PC-9 (cell line): Measurements from ENCODE around the gene AUP1. TPM values are rescaled to one million over a fixed set of nuclear protein-coding genes. Genes with fewer than 3 reads are reported as not detected.

Experiments
- BruUV-seq: library from RNA; stranded (reverse); fragments of 400-500 nt; replicated peaks from 2 replicates; lab custom pipeline; 2021; lab: Mats Ljungman, UMichigan
- CTCF ChIA-PET: fragments of 300-600 bp; sonication (Branson Sonifier 250); formaldehyde crosslinking; loops from one replicate; lab custom pipeline; 2022; ENCODE audit warnings: antibody characterized with exemption; lab: Charles Lee
- POLR2A ChIA-PET: fragments of 300-600 bp; sonication (Branson Sonifier 250); formaldehyde crosslinking; loops from one replicate; lab custom pipeline; 2022; ENCODE audit warnings: antibody characterized with exemption; ENCODE audit not compliant: unreplicated experiment; lab: Charles Lee
- DNase-seq, 2 experiments: peaks; one replicate each; pipeline versions ENCODE4 v3.0.0 to v3.0.0-alpha.2; 2015 to 2022; ENCODE audit warnings: mixed read lengths in 1 of 2
- H2AFZ ChIP-seq: fragments of 200-600 bp; sonication (generic); 2 replicates; pipeline ENCODE4 v1.8.1; 2017; ENCODE audit warnings: antibody characterized with exemption
- H3F3A ChIP-seq: fragments of 200-600 bp; sonication (generic); 2 replicates; pipeline ENCODE4 v1.8.1; 2017; ENCODE audit warnings: antibody characterized with exemption, mild to moderate bottlenecking, low read depth; ENCODE audit not compliant: insufficient read depth
- H3K27ac ChIP-seq: fragments of 200-600 bp; sonication (generic); 2 replicates; pipeline ENCODE4 v1.6.1; 2016; ENCODE audit warnings: mixed run types
- H3K27me3 ChIP-seq: fragments of 200-600 bp; sonication (generic); 2 replicates; pipeline ENCODE4 v1.6.1; 2016; ENCODE audit warnings: low read depth, mixed run types; ENCODE audit not compliant: insufficient read depth
- H3K36me3 ChIP-seq: fragments of 200-600 bp; sonication (generic); 2 replicates; pipeline ENCODE4 v1.6.1; 2016; ENCODE audit warnings: low read depth, mixed run types
- H3K4me1 ChIP-seq: fragments of 200-600 bp; sonication (generic); replicated peaks from 2 replicates; pipeline ENCODE4 v1.6.1; 2016; ENCODE audit warnings: mixed run types; ENCODE audit not compliant: insufficient read depth
- H3K4me2 ChIP-seq: fragments of 200-600 bp; sonication (generic); 2 replicates; pipeline ENCODE4 v1.6.1; 2017; ENCODE audit warnings: mixed run types
- H3K4me3 ChIP-seq: fragments of 200-600 bp; sonication (generic); 2 replicates; pipeline ENCODE4 v1.6.1; 2016; ENCODE audit warnings: mixed run types
- H3K79me2 ChIP-seq: fragments of 200-600 bp; sonication (generic); 2 replicates; pipeline ENCODE4 v1.6.1; 2017; ENCODE audit warnings: low read depth, mixed run types
- H3K9me2 ChIP-seq: fragments of 200-600 bp; sonication (generic); 2 replicates; pipeline ENCODE4 v1.8.1; 2017; ENCODE audit warnings: mild to moderate bottlenecking; ENCODE audit not compliant: insufficient read depth
- H3K9me3 ChIP-seq: fragments of 200-600 bp; sonication (generic); 2 replicates; pipeline ENCODE4 v1.8.1; 2016; ENCODE audit warnings: low read depth; ENCODE audit not compliant: insufficient read depth
- H4K20me1 ChIP-seq: fragments of 200-600 bp; sonication (generic); 2 replicates; pipeline ENCODE4 v1.8.1; 2017; ENCODE audit not compliant: insufficient read depth
- CTCF ChIP-seq: fragments of 200-600 bp; sonication (generic); conservative IDR thresholded peaks from 2 replicates; pipeline ENCODE4 v1.6.1; 2017; ENCODE audit warnings: mixed run types, antibody characterized with exemption, mild to moderate bottlenecking, moderate library complexity
- EZH2 ChIP-seq: fragments of 200-600 bp; sonication (generic); IDR thresholded peaks from 2 replicates; pipeline ENCODE4 v1.8.0; 2017; ENCODE audit warnings: antibody characterized with exemption, low read depth
- intact Hi-C: fragments of 100-400 bp; cut with micrococcal nuclease; formaldehyde crosslinking; loops from one replicate; pipeline ENCODE4 v1.10.0; 2022; ENCODE audit not compliant: unreplicated experiment
- total RNA-seq: library from RNA; stranded (reverse); gene quantifications from 2 replicates; pipeline ENCODE4 v1.2.3, GENCODE V29; 2021

AUP1 gene
- total RNA-seq, 1 experiment from 2014 or later: 84.0 TPM

GRCh38 chr2:74502720-74503505, 26.6 kb downstream of the AUP1 start:
- Histone ChIP-seq H3K4me2 (no peak overlapping the region), H3K27ac (no peak overlapping the region), H3K27me3 (no peaks in the 10 kb centered on the region), H3K4me3 (no peak overlapping the region), H3F3A (peaks cover 35% of the 10 kb centered on the region; the same call in 1 of the 2 replicates), H3K36me3 (0 out of 2 replicates have a peak, but pooled peaks cover 10% of the 10 kb centered on the region), H3K79me2 (peaks cover 25% of the 10 kb centered on the region), H3K9me2 (no peaks in the 10 kb centered on the region), H4K20me1 (no peaks in the 10 kb centered on the region), H3K4me1 (peaks cover 25% of the 10 kb centered on the region), H3K9me3 (no peaks in the 10 kb centered on the region), H2AFZ (no peak overlapping the region)
- BruUV-seq: no TSS peak
- CTCF ChIA-PET: no interaction called here
- intact Hi-C loops: loop anchor here (10.0 kb wide), 1 partner anchor 342 kb away; no protein-coding TSS in a partner anchor
- TF ChIP-seq CTCF (no peak), EZH2 (no peak)
- DNase-seq: peak in 1 of 2 experiments; percentile 71
- POLR2A ChIA-PET: no interaction called here

DNA sequence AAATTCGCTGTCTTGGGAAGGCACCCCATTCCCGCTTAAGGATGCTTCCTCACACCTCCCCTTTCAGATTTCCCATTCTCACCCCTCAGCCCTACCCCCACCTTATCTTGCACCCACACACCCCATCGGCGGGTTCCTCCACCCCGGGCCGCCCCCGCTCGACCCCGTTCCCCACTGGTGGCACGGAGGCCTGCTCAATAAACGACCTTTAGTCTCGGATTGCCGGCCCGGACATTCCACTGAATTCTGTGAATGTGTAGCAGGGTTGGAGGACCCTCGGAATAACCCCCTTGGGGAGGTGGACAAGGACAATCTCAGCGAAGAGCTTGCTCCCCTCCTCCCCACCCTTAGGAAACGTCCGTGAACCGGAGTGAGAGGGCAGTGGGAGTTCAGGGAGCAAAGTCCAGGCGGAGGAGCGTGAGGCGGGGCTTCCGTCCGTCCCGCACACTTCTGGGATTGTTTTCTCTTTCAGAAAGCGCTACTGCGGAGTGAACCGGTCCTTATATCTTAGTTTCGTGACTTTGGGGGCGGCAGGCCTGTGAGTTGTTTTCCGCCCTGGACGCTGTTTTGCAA, 27.3 kb downstream of the AUP1 start:
- BruUV-seq: no TSS peak
- peaks cover 35% of the 10 kb centered on the region; the same call in 1 of the 2 replicates for H3F3A ChIP-seq
- ChIA-PET CTCF (no interaction called here), POLR2A (no interaction called here)
- intact Hi-C loops: loop anchor here (10.0 kb wide), 1 partner anchor 343 kb away; no protein-coding TSS in a partner anchor
- 0 out of 2 replicates have a peak, but pooled peaks cover 10% of the 10 kb centered on the region for H3K36me3 ChIP-seq
- TF ChIP-seq CTCF (no peak), EZH2 (no peak)
- H3K27ac ChIP-seq: no peak overlapping the region
- no peaks in the 10 kb centered on the region for H3K9me2 ChIP-seq
- no peak overlapping the region for H3K4me3 ChIP-seq
- no peaks in the 10 kb centered on the region for H3K9me3 ChIP-seq
- no peaks in the 10 kb centered on the region for H3K27me3 ChIP-seq
- H3K79me2 ChIP-seq: peaks cover 29% of the 10 kb centered on the region
- H3K4me2 ChIP-seq: no peak overlapping the region
- H2AFZ ChIP-seq: no peak overlapping the region
- H3K4me1 ChIP-seq: peaks cover 31% of the 10 kb centered on the region
- no peak for DNase-seq
- no peaks in the 10 kb centered on the region for H4K20me1 ChIP-seq

DNA sequence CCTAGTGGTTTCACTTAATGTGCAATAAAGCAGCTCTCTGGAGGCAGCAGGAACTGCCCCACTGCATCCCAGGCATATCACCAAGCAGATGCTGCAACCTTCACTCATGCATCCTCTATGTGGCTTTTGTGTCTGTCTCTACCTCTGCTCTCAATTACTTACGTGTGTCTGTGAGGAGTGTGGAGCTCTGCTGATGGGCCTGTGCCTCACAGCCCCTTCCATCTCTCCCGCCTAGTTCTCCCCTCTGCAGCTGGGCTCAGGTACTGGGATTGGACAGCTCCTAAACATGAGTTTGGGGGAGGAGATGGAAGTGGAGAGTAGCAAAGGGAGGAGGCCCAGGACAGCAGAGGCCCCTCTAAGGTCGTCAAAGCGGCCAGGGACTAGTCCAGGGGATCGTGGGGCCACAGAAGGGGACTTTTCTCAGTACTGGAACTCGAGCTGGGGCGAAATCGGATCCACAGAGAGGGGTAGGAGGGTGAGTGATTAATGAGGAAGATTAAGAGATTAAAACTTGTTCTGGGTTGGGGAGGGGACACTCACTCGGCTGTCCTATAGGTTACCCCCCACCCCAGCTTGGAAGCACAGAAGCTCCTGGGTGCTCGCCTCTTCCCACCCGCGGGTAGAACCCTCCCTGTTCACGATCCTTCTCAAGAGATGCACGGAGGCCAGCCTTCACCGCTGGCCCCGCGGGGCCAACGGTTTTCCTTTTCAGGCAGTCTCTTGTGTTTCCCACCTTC, 28.0 kb downstream of the AUP1 start:
- peaks cover 32% of the 10 kb centered on the region for H3K4me1 ChIP-seq
- TF ChIP-seq EZH2 (no peak), CTCF (no peak)
- peaks cover 24% of the 10 kb centered on the region for H3K79me2 ChIP-seq
- no peaks in the 10 kb centered on the region for H4K20me1 ChIP-seq
- POLR2A ChIA-PET: no interaction called here
- DNase-seq: no peak
- H3K27me3 ChIP-seq: no peaks in the 10 kb centered on the region
- H3K4me3 ChIP-seq: no peak overlapping the region
- no peaks in the 10 kb centered on the region for H3K9me2 ChIP-seq
- H3K27ac ChIP-seq: no peak overlapping the region
- CTCF ChIA-PET: no interaction called here
- no TSS peak for BruUV-seq
- no peak overlapping the region for H2AFZ ChIP-seq
- intact Hi-C loops: loop anchor here (10.0 kb wide), 1 partner anchor 343 kb away; no protein-coding TSS in a partner anchor
- no peaks in the 10 kb centered on the region for H3K9me3 ChIP-seq
- H3K4me2 ChIP-seq: no peak overlapping the region
- H3K36me3 ChIP-seq: 0 out of 2 replicates have a peak, but pooled peaks cover 10% of the 10 kb centered on the region
- H3F3A ChIP-seq: peaks cover 29% of the 10 kb centered on the region; the same call in 1 of the 2 replicates
